GM12878 (cell line): ENCODE measurements around the gene PLA2G4E. TPM values are rescaled to one million over a fixed set of nuclear protein-coding genes. Genes with fewer than 3 reads are reported as not detected.

Source experiments
- ATAC-seq: fragments of 200-7000 bp; cut with Tn5 transposase; 3 replicates; pipeline ENCODE4 v1.9.1; 2020; ENCODE audit warnings: mild to moderate bottlenecking, moderate library complexity
- BruUV-seq: library from RNA; stranded (reverse); fragments of 400-500 nt; replicated peaks from 2 replicates; lab custom pipeline; 2021; lab: Mats Ljungman, UMichigan
- CTCF ChIA-PET: fragments of 300-600 bp; sonication (Branson Sonifier 250); formaldehyde crosslinking; extraction: SDS; loops from one replicate; lab custom pipeline; 2021; ENCODE audit warnings: inconsistent platforms; lab: Yijun Ruan, JAX
- POLR2A ChIA-PET: fragments of 350-600 bp; formaldehyde crosslinking; extraction: SDS; loops from one replicate; lab custom pipeline; 2021; ENCODE audit warnings: inconsistent platforms; lab: Charles Lee
- RAD21 ChIA-PET: fragments of 300-600 bp; sonication (Branson Sonifier 250); formaldehyde crosslinking; loops from one replicate; lab custom pipeline; 2023; ENCODE audit warnings: antibody characterized with exemption; ENCODE audit not compliant: unreplicated experiment; lab: Charles Lee
- SMC1A ChIA-PET: fragments of 300-600 bp; sonication (Branson Sonifier 250); formaldehyde crosslinking; loops from one replicate; lab custom pipeline; 2023; ENCODE audit not compliant: unreplicated experiment, uncharacterized antibody; lab: Charles Lee
- DNase-seq: peaks from one replicate; pipeline ENCODE4 v3.0.0-alpha.2; 2011; ENCODE audit warnings: low read depth, low spot score
- FAIRE-seq: peaks from 3 replicates; lab custom pipeline; 2011; peaks lifted over from hg19 to GRCh38; lab: Jason Lieb, UNC
- H2AFZ ChIP-seq: 2 replicates; pipeline ENCODE4 v1.6.0; 2011; ENCODE audit warnings: low read depth, low read length, control low read depth; ENCODE audit not compliant: control insufficient read depth
- H3K27ac ChIP-seq: 2 replicates; pipeline ENCODE4 v1.5.1; 2011; ENCODE audit warnings: control low read depth; ENCODE audit not compliant: control insufficient read depth, insufficient read depth
- H3K27me3 ChIP-seq, 2 experiments: replicated peaks in 1 of 2; 2 replicates each; pipeline versions ENCODE4 v1.6.0 to v1.6.1; 2011; ENCODE audit warnings: low read length in 1 of 2; ENCODE audit not compliant: control insufficient read depth in 2 of 2, insufficient read depth in 2 of 2
- H3K36me3 ChIP-seq, 2 experiments: 2 replicates each; pipeline ENCODE4 v1.5.1; 2011; ENCODE audit warnings: low read length in 1 of 2; ENCODE audit not compliant: control insufficient read depth in 2 of 2, insufficient read depth in 2 of 2
- H3K4me1 ChIP-seq: 2 replicates; pipeline ENCODE4 v1.6.1; 2011; ENCODE audit warnings: mild to moderate bottlenecking, low read length, moderate library complexity, mixed read lengths; ENCODE audit not compliant: control insufficient read depth, insufficient read depth
- H3K4me2 ChIP-seq: 2 replicates; pipeline ENCODE4 v1.6.0; 2011; ENCODE audit warnings: control low read depth; ENCODE audit not compliant: control insufficient read depth, insufficient read depth
- H3K4me3 ChIP-seq: fragments of 200-600 bp; sonication (generic); 2 replicates; pipeline ENCODE4 v1.5.1; 2016
- H3K79me2 ChIP-seq: 2 replicates; pipeline ENCODE4 v1.6.0; 2011; ENCODE audit warnings: low read length; ENCODE audit not compliant: control insufficient read depth, insufficient read depth
- H3K9ac ChIP-seq: 2 replicates; pipeline ENCODE4 v1.8.0; 2011; ENCODE audit warnings: low read length, control low read depth, mixed read lengths; ENCODE audit not compliant: control insufficient read depth, insufficient read depth
- H3K9me3 ChIP-seq: replicated peaks from 3 replicates; pipeline ENCODE4 v1.5.1; 2011; ENCODE audit warnings: mild to moderate bottlenecking, low read length; ENCODE audit not compliant: control insufficient read depth, insufficient read depth
- H4K20me1 ChIP-seq: 2 replicates; pipeline ENCODE4 v1.6.0; 2011; ENCODE audit not compliant: control insufficient read depth, insufficient read depth
- POLR2AphosphoS5 ChIP-seq: IDR thresholded peaks from 2 replicates; pipeline ENCODE4 v1.6.1; 2011; ENCODE audit warnings: mild to moderate bottlenecking, low read length, inconsistent platforms
- RBBP5 ChIP-seq: fragments of 200-600 bp; sonication (generic); conservative IDR thresholded peaks from 2 replicates; pipeline ENCODE4 v1.6.1; 2016
- SREBF2 ChIP-seq: IDR thresholded peaks from 2 replicates; pipeline ENCODE4 v1.6.1; 2012; ENCODE audit warnings: mild to moderate bottlenecking, low read length
- WGBS: methylation state at CpG from one replicate; pipeline ENCODE4 v1.1.6; 2016; ENCODE audit warnings: low lambda C conversion rate; ENCODE audit not compliant: insufficient replicate concordance, insufficient coverage; ENCODE audit errors: missing lambda C conversion rate; 5-methylcytosine and 5-hydroxymethylcytosine counted together
- in situ Hi-C: fragments of 300-500 bp; cut with MboI; formaldehyde crosslinking; loops from 9 replicates; pipeline ENCODE4 v1.14.3; 2018; ENCODE audit warnings: mixed read lengths
- intact Hi-C: fragments of 100-400 bp; cut with micrococcal nuclease; formaldehyde crosslinking; loops from one replicate; pipeline ENCODE4 v1.14.2; 2022; ENCODE audit not compliant: unreplicated experiment
- polyA plus RNA-seq, 11 experiments: library from polyadenylated mRNA; depleted of rRNA in 4 of 11; unstranded in 6 of 11; stranded (reverse) in 5 of 11; fragments of >200 nt; fragmentation: Nextera tagmentation in 4 of 11; fragmentation: Illumina TruSeq in 1 of 11; extraction: Ambion mirVana in 4 of 11; extraction: Trizol in 1 of 11; gene quantifications; 1 replicate in 1 of 11; 2 replicates in 10 of 11; pipeline versions ENCODE4 v1.2.1 to v1.2.3, GENCODE V29; 2011 to 2016; ENCODE audit warnings: inconsistent platforms in 2 of 11, missing spikeins in 2 of 11, low read depth in 1 of 11
- total RNA-seq, 4 experiments: library from RNA; depleted of rRNA in 3 of 4; stranded (reverse); fragments of >200 nt in 3 of 4; fragmentation: Illumina TruSeq in 1 of 4; extraction: Trizol in 1 of 4; gene quantifications; 2 replicates each; pipeline versions ENCODE4 v1.2.1 to v1.2.3, GENCODE V29; 2013 to 2021
- TF ChIP-seq, protein P1 (sequence below): fragments of 450-650 bp; formaldehyde crosslinking; IDR thresholded peaks from 2 replicates; pipeline ENCODE4 v1.4.0; 2020; ENCODE audit warnings: mild to moderate bottlenecking, moderate library complexity

The PLA2G4E gene
- total and polyA plus RNA-seq, 10 of the 15 experiments (the other 5 are each of a cell fraction or from before 2014, with no cell fraction given) = 0.05 to 0.32 (median 0.06) TPM; not detected in 5

DNA sequence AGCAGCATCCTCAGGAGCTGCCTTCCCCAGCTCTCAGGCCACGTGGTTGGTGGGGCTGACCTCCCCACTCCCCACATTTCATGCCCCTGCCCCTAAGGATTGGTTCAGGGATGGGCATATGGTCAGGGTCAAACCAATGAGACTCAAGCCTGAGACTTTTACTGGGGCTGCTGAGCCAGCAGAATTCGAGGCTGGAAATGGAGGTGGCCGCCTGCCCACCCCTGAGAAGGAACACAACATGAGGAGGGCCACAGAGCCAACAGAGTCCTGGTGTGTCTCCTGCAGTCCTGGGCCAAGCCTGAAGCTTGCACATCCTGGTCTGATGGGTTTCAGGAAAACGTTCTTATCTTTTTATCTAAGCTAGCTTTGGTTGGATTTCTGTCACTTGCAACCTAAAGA lies 54.4 kb downstream of the PLA2G4E start:
- H3K4me3 ChIP-seq = peak overlapping the region; percentile 55; the same call in 1 of the 2 replicates
- H3K9ac ChIP-seq = peak overlapping the region; percentile 94; the same call in 1 of the 2 replicates
- no TSS peak for BruUV-seq
- in situ Hi-C loops (no loop called here), intact Hi-C loops (no loop called here)
- H2AFZ ChIP-seq = no peak overlapping the region
- FAIRE-seq (no peak), DNase-seq (no peak), ATAC-seq (no peak)
- H3K9me3 ChIP-seq = no peaks in the 10 kb centered on the region
- H3K36me3 ChIP-seq = peaks cover 0 to 14% of the 10 kb centered on the region in 2 experiments; a peak in 2 of 4 replicates
- ChIA-PET SMC1A (interaction anchor here (1.1 to 9.7 kb wide), 5 partner anchors 11 to 193 kb away, joined by 3 to 179 read pairs (median 5); partner anchors contain the start of gene MAPKBP1), CTCF (interaction anchor here (0.7 to 3.5 kb wide), 8 partner anchors 9 to 88 kb away, joined by 3 to 13 read pairs (median 3); no protein-coding TSS in a partner anchor), POLR2A (interaction anchor here (0.5 to 7.2 kb wide), 4 partner anchors 11 to 694 kb away, joined by 3 to 67 read pairs (median 3); no protein-coding TSS in a partner anchor), RAD21 (interaction anchor here (1.0 to 9.0 kb wide), 3 partner anchors 31 to 194 kb away, joined by 4 to 97 read pairs (median 8); no protein-coding TSS in a partner anchor)
- peaks cover 88% of the 10 kb centered on the region for H3K79me2 ChIP-seq
- peaks cover 35% of the 10 kb centered on the region for H3K4me1 ChIP-seq
- WGBS = 93% methylated on average over 4 of the region's 4 CpGs
- no peak for TF ChIP-seq RBBP5
- TF ChIP-seq, protein P1, sequence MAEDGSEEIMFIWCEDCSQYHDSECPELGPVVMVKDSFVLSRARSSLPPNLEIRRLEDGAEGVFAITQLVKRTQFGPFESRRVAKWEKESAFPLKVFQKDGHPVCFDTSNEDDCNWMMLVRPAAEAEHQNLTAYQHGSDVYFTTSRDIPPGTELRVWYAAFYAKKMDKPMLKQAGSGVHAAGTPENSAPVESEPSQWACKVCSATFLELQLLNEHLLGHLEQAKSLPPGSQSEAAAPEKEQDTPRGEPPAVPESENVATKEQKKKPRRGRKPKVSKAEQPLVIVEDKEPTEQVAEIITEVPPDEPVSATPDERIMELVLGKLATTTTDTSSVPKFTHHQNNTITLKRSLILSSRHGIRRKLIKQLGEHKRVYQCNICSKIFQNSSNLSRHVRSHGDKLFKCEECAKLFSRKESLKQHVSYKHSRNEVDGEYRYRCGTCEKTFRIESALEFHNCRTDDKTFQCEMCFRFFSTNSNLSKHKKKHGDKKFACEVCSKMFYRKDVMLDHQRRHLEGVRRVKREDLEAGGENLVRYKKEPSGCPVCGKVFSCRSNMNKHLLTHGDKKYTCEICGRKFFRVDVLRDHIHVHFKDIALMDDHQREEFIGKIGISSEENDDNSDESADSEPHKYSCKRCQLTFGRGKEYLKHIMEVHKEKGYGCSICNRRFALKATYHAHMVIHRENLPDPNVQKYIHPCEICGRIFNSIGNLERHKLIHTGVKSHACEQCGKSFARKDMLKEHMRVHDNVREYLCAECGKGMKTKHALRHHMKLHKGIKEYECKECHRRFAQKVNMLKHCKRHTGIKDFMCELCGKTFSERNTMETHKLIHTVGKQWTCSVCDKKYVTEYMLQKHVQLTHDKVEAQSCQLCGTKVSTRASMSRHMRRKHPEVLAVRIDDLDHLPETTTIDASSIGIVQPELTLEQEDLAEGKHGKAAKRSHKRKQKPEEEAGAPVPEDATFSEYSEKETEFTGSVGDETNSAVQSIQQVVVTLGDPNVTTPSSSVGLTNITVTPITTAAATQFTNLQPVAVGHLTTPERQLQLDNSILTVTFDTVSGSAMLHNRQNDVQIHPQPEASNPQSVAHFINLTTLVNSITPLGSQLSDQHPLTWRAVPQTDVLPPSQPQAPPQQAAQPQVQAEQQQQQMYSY (CRISPR knock-in tag) = no peak
- TF ChIP-seq SREBF2 = no peak
- peak; percentile 28; the same call in 1 of the 2 replicates for TF ChIP-seq POLR2AphosphoS5
- H3K27me3 ChIP-seq = no peaks in the 10 kb centered on the region
- H4K20me1 ChIP-seq = no peaks in the 10 kb centered on the region
- peak overlapping the region; percentile 91 for H3K4me2 ChIP-seq
- peak overlapping the region; percentile 100 for H3K27ac ChIP-seq
